ENCODE results near the gene DYNC1I1. TPM values are rescaled to one million over a fixed set of nuclear protein-coding genes. Genes with fewer than 3 reads are reported as not detected.

The DYNC1I1 gene
- total RNA-seq, 1 experiment from 2014 or later = not detected

DNA sequence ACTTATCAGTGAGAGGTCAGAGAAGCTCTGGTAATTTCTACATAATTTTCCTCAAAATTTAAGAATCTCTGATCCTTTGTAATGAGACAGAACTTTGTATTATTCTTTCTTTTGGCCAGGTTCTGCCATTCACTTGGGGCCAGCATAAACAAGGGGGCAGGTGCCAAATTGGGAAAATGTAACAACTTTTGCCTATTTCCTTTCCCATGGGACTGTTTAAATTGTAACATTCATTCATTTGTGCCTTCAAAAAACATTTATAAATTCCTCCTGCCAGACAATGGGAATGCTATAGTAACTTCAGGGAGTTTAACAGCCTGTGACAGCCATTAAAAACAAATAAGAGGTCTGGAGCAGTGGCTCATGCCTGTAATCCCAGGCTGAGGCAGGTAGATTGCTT is 12.4 kb downstream of the DYNC1I1 start:
- no peaks in the 10 kb centered on the region for H3K79me2 ChIP-seq (ENCODE audit: low read depth)
- no peak for TF ChIP-seq EZH2 (IDR thresholded peaks at IDR 0.05; ENCODE audit: low read depth)
- TF ChIP-seq, protein P1, sequence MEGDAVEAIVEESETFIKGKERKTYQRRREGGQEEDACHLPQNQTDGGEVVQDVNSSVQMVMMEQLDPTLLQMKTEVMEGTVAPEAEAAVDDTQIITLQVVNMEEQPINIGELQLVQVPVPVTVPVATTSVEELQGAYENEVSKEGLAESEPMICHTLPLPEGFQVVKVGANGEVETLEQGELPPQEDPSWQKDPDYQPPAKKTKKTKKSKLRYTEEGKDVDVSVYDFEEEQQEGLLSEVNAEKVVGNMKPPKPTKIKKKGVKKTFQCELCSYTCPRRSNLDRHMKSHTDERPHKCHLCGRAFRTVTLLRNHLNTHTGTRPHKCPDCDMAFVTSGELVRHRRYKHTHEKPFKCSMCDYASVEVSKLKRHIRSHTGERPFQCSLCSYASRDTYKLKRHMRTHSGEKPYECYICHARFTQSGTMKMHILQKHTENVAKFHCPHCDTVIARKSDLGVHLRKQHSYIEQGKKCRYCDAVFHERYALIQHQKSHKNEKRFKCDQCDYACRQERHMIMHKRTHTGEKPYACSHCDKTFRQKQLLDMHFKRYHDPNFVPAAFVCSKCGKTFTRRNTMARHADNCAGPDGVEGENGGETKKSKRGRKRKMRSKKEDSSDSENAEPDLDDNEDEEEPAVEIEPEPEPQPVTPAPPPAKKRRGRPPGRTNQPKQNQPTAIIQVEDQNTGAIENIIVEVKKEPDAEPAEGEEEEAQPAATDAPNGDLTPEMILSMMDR (conservative IDR thresholded peaks at IDR 0.05) = no peak
- no peaks in the 10 kb centered on the region for H3K9me3 ChIP-seq (ENCODE audit: insufficient read depth, low read depth)
- no peaks in the 10 kb centered on the region for H3F3A ChIP-seq (ENCODE audit: insufficient read depth, low read depth)
- no peak overlapping the region for H3K4me3 ChIP-seq
- no peak overlapping the region for H3K4me2 ChIP-seq
- no peaks in the 10 kb centered on the region for H3K9me2 ChIP-seq (ENCODE audit: insufficient read depth)
- ChIA-PET POLR2A (ENCODE audit: unreplicated experiment) (no interaction called here), CTCF (no interaction called here)
- intact Hi-C loops (cut with micrococcal nuclease; ENCODE audit: unreplicated experiment) = no loop called here
- no peak overlapping the region for H3K27ac ChIP-seq
- H4K20me1 ChIP-seq (ENCODE audit: insufficient read depth) = no peaks in the 10 kb centered on the region
- no peak for DNase-seq
- H2AFZ ChIP-seq = no peak overlapping the region
- no peaks in the 10 kb centered on the region for H3K4me1 ChIP-seq (replicated peaks; ENCODE audit: insufficient read depth)
- H3K36me3 ChIP-seq (ENCODE audit: low read depth) = no peaks in the 10 kb centered on the region
- BruUV-seq (replicated peaks) = no TSS peak
- H3K27me3 ChIP-seq (ENCODE audit: insufficient read depth, low read depth) = peaks cover 14% of the 10 kb centered on the region; the same call in 1 of the 2 replicates

DNA sequence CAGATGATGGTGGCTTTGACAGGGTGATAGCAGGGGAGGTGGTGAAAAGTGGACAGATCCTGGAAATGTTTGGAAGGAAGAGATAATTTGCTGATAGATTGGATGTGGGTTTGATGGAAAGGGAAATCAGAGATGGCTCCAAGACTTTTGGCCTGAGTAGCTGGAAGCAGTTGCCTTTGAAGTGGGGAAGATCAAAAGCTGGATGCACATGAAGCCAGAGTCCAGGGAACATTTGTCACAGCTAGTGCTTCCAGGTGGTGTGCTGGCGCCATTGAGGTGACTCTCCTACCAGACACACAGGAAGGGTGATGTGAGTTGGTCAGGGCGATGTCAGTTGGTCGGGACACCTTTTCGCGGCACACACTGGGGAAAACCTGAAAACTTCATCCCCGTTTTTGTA is 15.9 kb downstream of the DYNC1I1 start:
- Histone ChIP-seq H3K36me3 (ENCODE audit: low read depth) (no peaks in the 10 kb centered on the region), H3K9me3 (ENCODE audit: insufficient read depth, low read depth) (no peaks in the 10 kb centered on the region), H3K27ac (no peak overlapping the region), H2AFZ (no peak overlapping the region), H3K4me2 (no peak overlapping the region), H3K9me2 (ENCODE audit: insufficient read depth) (no peaks in the 10 kb centered on the region; the same call in 1 of the 2 replicates), H3K27me3 (ENCODE audit: insufficient read depth, low read depth) (peaks cover 11% of the 10 kb centered on the region; the same call in 1 of the 2 replicates), H4K20me1 (ENCODE audit: insufficient read depth) (no peaks in the 10 kb centered on the region), H3K79me2 (ENCODE audit: low read depth) (no peaks in the 10 kb centered on the region), H3K4me3 (no peak overlapping the region), H3F3A (ENCODE audit: insufficient read depth, low read depth) (no peaks in the 10 kb centered on the region), H3K4me1 (replicated peaks; ENCODE audit: insufficient read depth) (no peaks in the 10 kb centered on the region)
- BruUV-seq (replicated peaks) = no TSS peak
- no peak for DNase-seq
- CTCF ChIA-PET = no interaction called here
- POLR2A ChIA-PET (ENCODE audit: unreplicated experiment) = no interaction called here
- TF ChIP-seq EZH2 (IDR thresholded peaks at IDR 0.05; ENCODE audit: low read depth) = no peak
- TF ChIP-seq, protein P1 (conservative IDR thresholded peaks at IDR 0.05) = no peak
- intact Hi-C loops (cut with micrococcal nuclease; ENCODE audit: unreplicated experiment) = no loop called here

DNA sequence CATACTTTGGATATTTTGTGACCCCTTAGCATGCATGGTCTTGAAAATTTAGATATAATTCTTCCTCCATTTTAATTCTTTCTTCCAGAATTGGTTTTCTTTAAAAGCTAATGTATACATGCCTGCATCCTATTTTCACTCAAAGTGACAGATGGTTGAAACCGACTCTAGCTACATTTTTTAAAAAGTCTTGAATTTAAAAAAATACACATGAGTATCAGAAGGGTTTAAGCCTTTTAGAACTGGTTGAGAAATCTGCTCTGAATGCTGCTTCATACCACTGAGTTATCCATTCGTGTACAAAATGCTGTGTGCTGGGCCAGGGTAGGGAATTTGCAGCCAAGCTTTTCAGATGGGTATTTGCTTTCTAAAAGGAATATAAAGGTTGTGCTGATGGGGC is 16.5 kb downstream of the DYNC1I1 start:
- Histone ChIP-seq H3K9me3 (ENCODE audit: insufficient read depth, low read depth) (no peaks in the 10 kb centered on the region), H3K27me3 (ENCODE audit: insufficient read depth, low read depth) (peaks cover 11% of the 10 kb centered on the region; the same call in 1 of the 2 replicates), H3K4me2 (no peak overlapping the region), H3K4me3 (no peak overlapping the region), H3F3A (ENCODE audit: insufficient read depth, low read depth) (no peaks in the 10 kb centered on the region), H4K20me1 (ENCODE audit: insufficient read depth) (no peaks in the 10 kb centered on the region), H3K9me2 (ENCODE audit: insufficient read depth) (no peaks in the 10 kb centered on the region; the same call in 1 of the 2 replicates), H2AFZ (no peak overlapping the region), H3K79me2 (ENCODE audit: low read depth) (no peaks in the 10 kb centered on the region), H3K27ac (no peak overlapping the region), H3K4me1 (replicated peaks; ENCODE audit: insufficient read depth) (no peaks in the 10 kb centered on the region), H3K36me3 (ENCODE audit: low read depth) (no peaks in the 10 kb centered on the region)
- intact Hi-C loops (cut with micrococcal nuclease; ENCODE audit: unreplicated experiment) = no loop called here
- POLR2A ChIA-PET (ENCODE audit: unreplicated experiment) = no interaction called here
- no peak for DNase-seq
- no TSS peak for BruUV-seq (replicated peaks)
- TF ChIP-seq, protein P1 (conservative IDR thresholded peaks at IDR 0.05) = no peak
- TF ChIP-seq EZH2 (IDR thresholded peaks at IDR 0.05; ENCODE audit: low read depth) = no peak
- CTCF ChIA-PET = no interaction called here
